OCI-LY7 (cell line): ENCODE measurements around the gene SETBP1. TPM values are rescaled to one million over a fixed set of nuclear protein-coding genes. Genes with fewer than 3 reads are reported as not detected.

Experiments
- BruUV-seq: library from RNA; stranded (reverse); fragments of 400-500 nt; replicated peaks from 2 replicates; lab custom pipeline; 2021; lab: Mats Ljungman, UMichigan
- CTCF ChIA-PET: fragments of 300-600 bp; sonication (Branson Sonifier 250); formaldehyde crosslinking; loops from one replicate; lab custom pipeline; 2022; ENCODE audit warnings: antibody characterized with exemption; ENCODE audit not compliant: unreplicated experiment; lab: Charles Lee
- POLR2A ChIA-PET: fragments of 300-600 bp; sonication (Branson Sonifier 250); formaldehyde crosslinking; loops from one replicate; lab custom pipeline; 2022; ENCODE audit warnings: antibody characterized with exemption; lab: Charles Lee
- DNase-seq: peaks from one replicate; pipeline ENCODE4 v3.0.0-alpha.2; 2015; ENCODE audit warnings: low spot score
- H2AFZ ChIP-seq: fragments of 200-600 bp; sonication (generic), shearing (Covaris generic); 2 replicates; pipeline ENCODE4 v1.6.1; 2014; ENCODE audit warnings: mild to moderate bottlenecking, antibody characterized with exemption, low read length, moderate library complexity
- H3K27ac ChIP-seq: fragments of 200-600 bp; sonication (generic); 2 replicates; pipeline ENCODE4 v1.5.1; 2014; ENCODE audit warnings: mixed run types, low read depth, mild to moderate bottlenecking, moderate library complexity, low read length, inconsistent platforms; ENCODE audit not compliant: poor library complexity, severe bottlenecking
- H3K36me3 ChIP-seq: fragments of 200-600 bp; sonication (generic); 2 replicates; pipeline ENCODE4 v1.6.1; 2014; ENCODE audit warnings: mild to moderate bottlenecking, antibody characterized with exemption, low read length, moderate library complexity, mixed read lengths; ENCODE audit not compliant: insufficient read depth
- H3K4me1 ChIP-seq: fragments of 200-600 bp; sonication (generic); 2 replicates; pipeline ENCODE4 v1.5.1; 2014; ENCODE audit warnings: mild to moderate bottlenecking, low read length; ENCODE audit not compliant: insufficient read depth, poor library complexity, severe bottlenecking
- H3K4me2 ChIP-seq: fragments of 200-600 bp; sonication (generic); 2 replicates; pipeline ENCODE4 v1.6.1; 2014; ENCODE audit warnings: mild to moderate bottlenecking, low read length
- H3K4me3 ChIP-seq: fragments of 200-600 bp; sonication (generic); 2 replicates; pipeline ENCODE4 v1.5.1; 2014; ENCODE audit warnings: mild to moderate bottlenecking, low read depth, low read length; ENCODE audit not compliant: poor library complexity, severe bottlenecking
- H3K79me2 ChIP-seq: fragments of 200-600 bp; sonication (generic); 2 replicates; pipeline ENCODE4 v1.6.1; 2016; ENCODE audit warnings: low read depth, mild to moderate bottlenecking, low read length, moderate library complexity, mixed read lengths; ENCODE audit not compliant: insufficient read depth
- H3K9me2 ChIP-seq: fragments of 200-600 bp; sonication (generic); 2 replicates; pipeline ENCODE4 v1.6.1; 2016; ENCODE audit warnings: mild to moderate bottlenecking, low read length, mixed read lengths; ENCODE audit not compliant: insufficient read depth
- H3K9me3 ChIP-seq: fragments of 200-600 bp; sonication (generic); 2 replicates; pipeline ENCODE4 v1.6.1; 2014; ENCODE audit warnings: mild to moderate bottlenecking, mixed run types, low read length, mixed read lengths
- H4K20me1 ChIP-seq: fragments of 200-600 bp; sonication (generic); 2 replicates; pipeline ENCODE4 v1.6.1; 2014; ENCODE audit warnings: mild to moderate bottlenecking, antibody characterized with exemption, low read length, moderate library complexity, mixed read lengths; ENCODE audit not compliant: insufficient read depth
- CTCF ChIP-seq: fragments of 200-600 bp; sonication (generic); conservative IDR thresholded peaks from 2 replicates; pipeline ENCODE4 v1.5.1; 2014; ENCODE audit warnings: mild to moderate bottlenecking, antibody characterized with exemption, low read length, moderate library complexity, mixed read lengths
- EZH2phosphoT487 ChIP-seq: fragments of 200-600 bp; sonication (generic); IDR thresholded peaks from 2 replicates; pipeline ENCODE4 v1.6.1; 2018; ENCODE audit warnings: low read depth, borderline replicate concordance, mild to moderate bottlenecking, mixed run types, antibody characterized with exemption, low read length, moderate library complexity, mixed read lengths
- intact Hi-C: fragments of 100-400 bp; cut with micrococcal nuclease; formaldehyde crosslinking; loops from one replicate; pipeline ENCODE4 v1.10.0; 2022; ENCODE audit not compliant: unreplicated experiment
- total RNA-seq, 2 experiments: library from RNA; depleted of rRNA in 1 of 2; stranded (reverse); fragments of >200 nt in 1 of 2; shearing (Covaris generic) in 1 of 2; gene quantifications; 2 replicates each; pipeline ENCODE4 v1.2.3, GENCODE V29; 2014 to 2022

Gene SETBP1
- total RNA-seq, 2 experiments from 2014 or later = 2.6 to 9.1 TPM

- no peak for DNase-seq
- no peak for TF ChIP-seq CTCF
- TF ChIP-seq EZH2phosphoT487 = no peak
- POLR2A ChIA-PET = interaction anchor here (0.6 to 1.5 kb wide), 2 partner anchors 9 to 12 kb away, joined by 3 read pairs; no protein-coding TSS in a partner anchor
- H3K36me3 ChIP-seq = no peaks in the 10 kb centered on the region
- H3K4me2 ChIP-seq = peak overlapping the region; percentile 20; the same call in 1 of the 2 replicates
- CTCF ChIA-PET = interaction anchor here (0.6 kb wide), 1 partner anchor 64 kb away, joined by 3 read pairs; no protein-coding TSS in a partner anchor
- no peaks in the 10 kb centered on the region for H3K4me1 ChIP-seq
- no peaks in the 10 kb centered on the region for H3K79me2 ChIP-seq
- BruUV-seq = no TSS peak
- H3K27ac ChIP-seq = no peak overlapping the region
- no peaks in the 10 kb centered on the region for H3K9me3 ChIP-seq
- no peak overlapping the region for H3K4me3 ChIP-seq
- no peak overlapping the region for H2AFZ ChIP-seq
- no peaks in the 10 kb centered on the region for H4K20me1 ChIP-seq
- intact Hi-C loops = no loop called here
- H3K9me2 ChIP-seq = no peaks in the 10 kb centered on the region
Observed at GRCh38 chr18:44699572-44700261, 19.0 kb downstream of the SETBP1 start.

DNA sequence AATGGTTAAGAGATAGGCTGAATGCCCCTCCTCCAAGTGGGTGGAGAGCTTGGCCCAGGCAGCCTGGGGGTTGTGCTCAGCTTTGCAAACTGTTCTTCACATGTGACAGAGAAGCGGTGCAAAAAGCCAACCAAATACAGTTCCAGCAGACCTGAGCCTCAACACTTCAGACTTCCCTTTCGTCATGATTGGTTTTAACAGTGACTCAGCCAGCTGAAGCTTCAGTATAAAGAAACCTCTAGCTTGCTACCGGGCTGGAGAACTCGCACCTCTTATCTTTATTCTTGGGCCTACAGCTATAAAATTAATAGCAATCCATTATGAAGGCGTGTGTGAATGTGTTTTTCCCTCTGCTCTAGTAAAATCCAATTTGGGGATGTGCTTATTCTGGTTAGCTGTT lies 20.0 kb downstream of the SETBP1 start:
- H3K9me2 ChIP-seq = no peaks in the 10 kb centered on the region
- TF ChIP-seq EZH2phosphoT487 (no peak), CTCF (no peak)
- ChIA-PET CTCF (no interaction called here), POLR2A (interaction anchor here (1.5 kb wide), 1 partner anchor 13 kb away, joined by 3 read pairs; no protein-coding TSS in a partner anchor)
- no peak overlapping the region for H2AFZ ChIP-seq
- H3K4me3 ChIP-seq = no peak overlapping the region
- H3K36me3 ChIP-seq = no peaks in the 10 kb centered on the region
- no peaks in the 10 kb centered on the region for H3K4me1 ChIP-seq
- peak overlapping the region; percentile 34; the same call in 1 of the 2 replicates for H3K4me2 ChIP-seq
- no peaks in the 10 kb centered on the region for H4K20me1 ChIP-seq
- no peak for DNase-seq
- H3K27ac ChIP-seq = no peak overlapping the region
- H3K9me3 ChIP-seq = no peaks in the 10 kb centered on the region
- no peaks in the 10 kb centered on the region for H3K79me2 ChIP-seq
- BruUV-seq = no TSS peak
- intact Hi-C loops = no loop called here

- DNase-seq = no peak
- POLR2A ChIA-PET = interaction anchor here (1.5 kb wide), 1 partner anchor 14 kb away, joined by 3 read pairs; no protein-coding TSS in a partner anchor
- Histone ChIP-seq H3K36me3 (no peaks in the 10 kb centered on the region), H3K4me2 (peak overlapping the region; percentile 34; the same call in 1 of the 2 replicates), H3K27ac (no peak overlapping the region), H3K9me3 (no peaks in the 10 kb centered on the region), H4K20me1 (no peaks in the 10 kb centered on the region), H3K9me2 (no peaks in the 10 kb centered on the region), H3K79me2 (no peaks in the 10 kb centered on the region), H2AFZ (no peak overlapping the region), H3K4me1 (no peaks in the 10 kb centered on the region), H3K4me3 (no peak overlapping the region)
- intact Hi-C loops = no loop called here
- CTCF ChIA-PET = no interaction called here
- no TSS peak for BruUV-seq
- TF ChIP-seq EZH2phosphoT487 (no peak), CTCF (no peak)
Observed at GRCh38 chr18:44701227-44701626, 20.5 kb downstream of the SETBP1 start.
